Lower leg skin (tissue), 3 donors: ENCODE results near the gene UBASH3B.

ENCODE experiments used
- POLR2A ChIP-seq, 2 donors: fragments of 450-650 bp; IDR thresholded peaks; one replicate each; pipeline ENCODE4 v1.6.1; 2016 to 2017; ENCODE audit warnings: antibody characterized with exemption in 2 of 2, mild to moderate bottlenecking in 1 of 2, moderate library complexity in 1 of 2
- TF ChIP-seq, protein P1 (sequence below), 3 donors: fragments of 450-650 bp; IDR thresholded peaks; one replicate each; pipeline ENCODE4 v1.5.1; 2016; ENCODE audit warnings: antibody characterized with exemption in 3 of 3, mild to moderate bottlenecking in 3 of 3, moderate library complexity in 2 of 3

GRCh38 chr11:122703541-122704272 is 48.2 kb downstream of the UBASH3B start:
- TF ChIP-seq, protein P1, sequence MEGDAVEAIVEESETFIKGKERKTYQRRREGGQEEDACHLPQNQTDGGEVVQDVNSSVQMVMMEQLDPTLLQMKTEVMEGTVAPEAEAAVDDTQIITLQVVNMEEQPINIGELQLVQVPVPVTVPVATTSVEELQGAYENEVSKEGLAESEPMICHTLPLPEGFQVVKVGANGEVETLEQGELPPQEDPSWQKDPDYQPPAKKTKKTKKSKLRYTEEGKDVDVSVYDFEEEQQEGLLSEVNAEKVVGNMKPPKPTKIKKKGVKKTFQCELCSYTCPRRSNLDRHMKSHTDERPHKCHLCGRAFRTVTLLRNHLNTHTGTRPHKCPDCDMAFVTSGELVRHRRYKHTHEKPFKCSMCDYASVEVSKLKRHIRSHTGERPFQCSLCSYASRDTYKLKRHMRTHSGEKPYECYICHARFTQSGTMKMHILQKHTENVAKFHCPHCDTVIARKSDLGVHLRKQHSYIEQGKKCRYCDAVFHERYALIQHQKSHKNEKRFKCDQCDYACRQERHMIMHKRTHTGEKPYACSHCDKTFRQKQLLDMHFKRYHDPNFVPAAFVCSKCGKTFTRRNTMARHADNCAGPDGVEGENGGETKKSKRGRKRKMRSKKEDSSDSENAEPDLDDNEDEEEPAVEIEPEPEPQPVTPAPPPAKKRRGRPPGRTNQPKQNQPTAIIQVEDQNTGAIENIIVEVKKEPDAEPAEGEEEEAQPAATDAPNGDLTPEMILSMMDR (IDR thresholded peaks at IDR 0.05) = no peak
- TF ChIP-seq POLR2A (IDR thresholded peaks at IDR 0.05) = no peak
